Hindlimb muscle (tissue), 1 donor: Measurements from ENCODE around the gene SRPK2. TPM values are rescaled to one million over a fixed set of nuclear protein-coding genes. Genes with fewer than 3 reads are reported as not detected.
A peak's percentile ranks its signal among the peaks of the same experiment; 100 is the strongest.
"Not testable (repeated sequence)": the region's sequence is repeated elsewhere in the genome, so short reads cannot be mapped to it uniquely, and the experiment has no call there.

ENCODE experiments used
- DNase-seq: peaks from one replicate; pipeline ENCODE4 v3.0.0-alpha.2; 2013
- polyA plus RNA-seq: library from polyadenylated mRNA; unstranded; fragments of 120-200 nt; gene quantifications from one replicate; pipeline ENCODE4 v1.2.1, GENCODE V29; 2013; ENCODE audit not compliant: insufficient read length

Gene SRPK2
- polyA plus RNA-seq: 34.6 TPM

GRCh38 chr7:105388356-105389087 is at the start of gene SRPK2:
SRPK2 (minus strand) TSS chr7:105388921.
- peak; percentile 72 for DNase-seq

DNA sequence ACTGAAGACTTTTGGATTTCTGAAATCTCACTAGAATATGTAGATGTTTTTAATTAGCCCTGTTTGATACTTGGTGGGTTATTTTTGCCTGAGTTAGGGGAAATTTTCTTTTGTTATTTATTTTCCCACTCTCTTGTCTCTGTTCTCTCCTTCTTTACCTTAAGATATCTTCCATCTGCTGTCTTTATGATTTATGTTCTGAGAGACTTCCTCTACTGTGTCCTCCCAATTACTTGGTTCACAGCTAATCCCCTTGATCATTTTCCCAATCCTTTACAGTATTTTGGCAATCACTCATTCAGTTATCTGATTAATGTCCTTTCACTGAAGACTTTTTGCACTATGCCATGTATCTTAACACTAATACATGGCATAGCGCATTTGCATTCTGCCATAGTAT is 49.5 kb upstream of the SRPK2 start:
- no peak for DNase-seq

- not testable (repeated sequence) for DNase-seq
Measured at GRCh38 chr7:105437356-105437755, 48.6 kb upstream of the SRPK2 start.

DNA sequence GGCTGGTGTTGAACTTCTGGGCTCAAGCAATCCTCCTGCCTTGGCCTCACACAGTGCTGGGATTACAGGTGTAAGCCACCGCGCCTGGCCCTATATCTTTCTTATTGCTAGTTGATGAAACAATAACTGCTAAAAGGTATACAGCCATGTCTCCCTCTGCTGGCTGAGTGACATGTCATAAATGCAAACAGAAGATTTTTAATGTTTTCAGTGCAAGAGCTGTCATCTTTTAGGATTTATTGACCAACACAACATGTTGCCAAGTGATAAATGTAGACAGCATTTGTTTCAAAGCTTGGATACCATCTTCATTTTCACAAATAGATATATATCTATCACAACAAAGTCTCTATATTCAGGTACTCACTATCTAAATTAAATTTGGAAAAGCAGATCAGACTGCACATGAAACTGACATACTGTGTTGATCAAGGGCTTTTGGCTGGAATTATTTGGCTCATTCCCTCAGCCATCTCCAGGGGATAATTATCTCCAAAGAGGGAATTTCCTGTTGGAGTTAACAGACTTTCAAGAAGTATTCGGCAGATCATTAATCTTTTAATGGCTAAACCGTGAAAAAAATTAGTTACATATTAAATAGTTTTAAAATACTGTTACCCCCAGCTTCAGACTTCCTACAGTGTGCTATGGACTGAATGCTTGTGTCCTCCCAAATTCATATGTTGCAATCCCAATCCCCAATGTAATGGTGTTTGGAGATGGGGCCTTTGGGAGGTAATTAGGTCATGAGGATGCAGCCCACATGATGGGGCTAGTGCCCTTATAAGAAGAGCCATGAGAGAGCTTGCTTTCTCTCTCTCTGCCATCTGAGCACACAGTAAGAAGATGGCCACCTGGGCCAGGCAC is 41.3 kb upstream of the SRPK2 start:
- peak; percentile 34 for DNase-seq

GRCh38 chr7:105426606-105427146 is 38.0 kb upstream of the SRPK2 start:
- no peak for DNase-seq

- no peak for DNase-seq
Measured at GRCh38 chr7:105423987-105424386, 35.3 kb upstream of the SRPK2 start.

DNA sequence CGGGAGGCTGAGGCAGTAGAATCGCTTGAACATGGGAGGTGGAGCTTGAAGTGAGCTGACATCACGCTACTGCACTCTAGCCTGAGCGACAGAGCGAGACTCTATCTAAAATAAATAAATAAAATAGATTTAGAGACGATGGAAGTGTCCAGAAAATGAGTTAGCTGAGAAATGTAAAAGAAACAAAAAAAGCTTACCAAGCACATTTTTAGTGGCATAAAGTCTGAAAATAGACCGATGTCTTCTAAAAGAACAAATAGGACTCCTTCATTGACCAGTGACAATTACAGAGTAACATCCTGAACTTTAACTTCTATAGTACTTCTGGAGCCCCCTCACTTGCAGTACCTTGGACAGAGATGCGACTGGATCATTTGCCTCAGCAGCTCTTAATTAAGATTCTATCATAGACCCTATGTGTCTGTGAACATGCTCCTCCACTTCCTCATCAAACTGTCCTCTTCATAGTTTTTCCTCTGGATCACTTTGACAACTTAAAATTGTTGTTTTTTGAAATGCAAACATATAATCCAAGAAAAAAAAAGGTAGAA is 25.2 kb upstream of the SRPK2 start:
- no peak for DNase-seq

- not testable (repeated sequence) for DNase-seq
Measured at GRCh38 chr7:105410774-105411173, 22.1 kb upstream of the SRPK2 start.

DNA sequence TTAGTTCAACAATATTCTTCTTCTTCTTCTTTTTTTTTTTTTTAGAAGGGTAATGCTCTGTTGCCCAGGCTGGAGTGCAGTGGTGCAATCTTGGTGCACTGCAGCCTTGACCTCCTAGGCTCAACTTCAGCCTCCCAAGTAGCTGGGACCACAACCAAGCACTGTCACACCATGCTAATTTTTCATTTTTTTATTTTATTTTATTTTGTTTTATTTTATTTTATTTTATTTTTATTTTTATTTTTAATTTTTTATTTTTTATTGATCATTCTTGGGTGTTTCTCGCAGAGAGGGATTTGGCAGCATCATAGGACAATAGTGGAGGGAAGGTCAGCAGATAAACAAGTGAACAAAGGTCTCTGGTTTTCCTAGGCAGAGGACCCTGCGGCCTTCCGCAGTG is 21.1 kb upstream of the SRPK2 start:
- not testable (repeated sequence) for DNase-seq

DNA sequence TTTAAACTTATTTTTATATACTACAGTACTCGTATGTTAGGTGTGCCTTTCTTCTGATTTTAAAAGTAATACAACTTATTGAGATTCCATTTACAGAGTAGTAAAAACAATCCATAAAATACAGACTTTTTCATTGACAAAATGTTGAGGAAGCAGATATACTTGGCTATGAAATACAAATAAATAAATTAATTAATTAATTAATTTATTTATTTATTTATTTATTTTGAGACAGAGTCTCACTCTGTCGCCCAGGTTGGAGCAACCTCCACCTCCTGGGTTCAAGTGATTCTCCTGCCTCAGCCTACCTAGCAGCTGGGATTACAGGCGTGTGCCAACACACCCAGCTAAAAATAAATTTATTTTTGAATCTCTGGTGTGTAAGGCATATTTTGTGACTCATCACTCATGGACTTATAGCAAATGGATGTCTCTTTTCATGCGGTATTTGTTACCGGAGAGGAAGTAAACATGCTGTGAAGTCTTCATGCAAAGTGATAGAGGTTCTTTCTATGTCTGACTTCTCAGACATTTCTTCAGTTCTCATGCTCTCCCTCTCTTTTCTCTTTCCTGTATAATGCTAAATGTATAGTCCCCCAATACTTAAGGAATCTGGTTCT is 20.2 kb upstream of the SRPK2 start:
- no peak for DNase-seq

DNA sequence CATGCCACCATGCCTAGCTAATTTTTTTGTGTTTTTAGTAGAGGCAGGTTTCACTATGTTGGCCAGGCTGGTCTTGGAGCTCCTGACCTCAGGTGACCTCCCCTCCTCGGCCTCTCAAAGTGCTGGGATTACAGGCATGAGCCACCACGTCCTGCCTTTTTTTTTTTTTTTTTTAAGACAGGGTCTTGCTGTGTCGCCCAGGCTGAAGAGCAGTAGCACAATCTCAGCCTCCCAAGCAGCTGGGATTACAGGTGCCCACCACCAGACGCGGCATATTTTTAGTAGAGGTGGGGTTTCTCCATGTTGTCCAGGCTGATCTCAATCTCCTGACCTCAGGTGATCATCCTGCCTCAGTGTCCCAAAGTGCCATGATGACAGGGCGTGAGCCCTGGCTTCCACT is 14.4 kb upstream of the SRPK2 start:
- no peak for DNase-seq

DNA sequence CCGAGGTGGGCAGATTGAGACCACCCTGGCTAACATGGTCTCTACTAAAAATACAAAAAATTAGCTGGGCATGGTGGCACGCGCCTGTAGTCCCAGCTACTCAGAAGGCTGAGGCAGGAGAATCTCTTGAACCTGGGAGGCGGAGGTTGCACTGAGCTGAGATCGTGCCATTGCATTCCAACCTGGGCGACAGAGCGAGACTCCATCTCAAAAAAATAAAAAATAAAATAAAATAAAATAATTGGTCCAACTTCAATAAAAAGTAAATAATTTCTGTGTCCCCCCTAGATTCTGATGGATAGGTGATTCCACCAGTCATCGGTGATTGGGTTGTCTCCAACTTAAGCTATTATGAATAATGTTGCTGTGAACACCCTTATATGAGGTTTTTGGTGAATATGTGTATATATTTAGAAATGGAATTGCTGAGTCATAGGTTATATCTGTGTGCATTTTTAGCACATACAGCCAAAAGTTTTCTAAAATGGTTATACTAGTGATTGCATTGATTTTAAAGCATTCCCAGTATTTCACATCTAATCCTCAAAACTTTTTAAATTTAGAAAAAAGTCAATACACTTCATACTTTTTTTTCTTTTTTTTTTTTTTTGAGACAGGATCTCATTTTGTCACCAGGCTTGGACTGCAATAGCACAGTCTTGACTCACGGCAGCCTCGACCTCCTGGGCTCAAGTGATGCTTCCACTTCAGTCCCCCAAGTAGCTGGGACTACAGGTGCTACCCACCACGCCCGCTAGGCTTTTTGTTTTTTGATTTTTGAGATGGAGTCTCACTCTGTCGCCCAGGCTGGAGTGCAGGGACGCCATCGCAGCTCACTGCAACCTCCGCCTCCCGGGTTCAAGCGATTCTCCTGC is 13.7 kb upstream of the SRPK2 start:
- DNase-seq: no peak

GRCh38 chr7:105399043-105399725 is 10.5 kb upstream of the SRPK2 start:
- no peak for DNase-seq

DNA sequence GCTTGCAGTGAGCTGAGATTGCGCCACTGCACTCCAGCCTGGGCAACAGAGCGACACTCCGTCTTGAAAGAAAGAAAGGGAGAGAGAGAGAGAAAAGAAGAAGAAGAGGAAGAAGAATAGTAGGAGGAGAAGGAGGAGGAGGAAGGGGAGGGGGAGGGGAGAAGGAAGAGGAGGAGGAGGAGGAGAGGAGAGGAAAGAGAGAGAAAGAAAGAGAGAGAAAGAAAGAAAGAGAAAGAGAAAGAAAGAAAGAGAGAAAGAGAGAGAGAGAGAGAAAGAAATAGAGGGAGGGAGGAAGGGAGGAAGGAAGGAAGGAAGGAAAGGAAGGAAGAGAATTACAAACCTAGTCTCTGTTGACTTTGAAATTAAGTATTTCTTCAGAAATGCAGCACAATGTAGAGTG is 7.8 kb upstream of the SRPK2 start:
- no peak for DNase-seq

GRCh38 chr7:105391429-105391828 is 2.7 kb upstream of the SRPK2 start:
- DNase-seq: no peak

GRCh38 chr7:105389889-105390288 is 1.2 kb upstream of the SRPK2 start:
- DNase-seq: no peak

DNA sequence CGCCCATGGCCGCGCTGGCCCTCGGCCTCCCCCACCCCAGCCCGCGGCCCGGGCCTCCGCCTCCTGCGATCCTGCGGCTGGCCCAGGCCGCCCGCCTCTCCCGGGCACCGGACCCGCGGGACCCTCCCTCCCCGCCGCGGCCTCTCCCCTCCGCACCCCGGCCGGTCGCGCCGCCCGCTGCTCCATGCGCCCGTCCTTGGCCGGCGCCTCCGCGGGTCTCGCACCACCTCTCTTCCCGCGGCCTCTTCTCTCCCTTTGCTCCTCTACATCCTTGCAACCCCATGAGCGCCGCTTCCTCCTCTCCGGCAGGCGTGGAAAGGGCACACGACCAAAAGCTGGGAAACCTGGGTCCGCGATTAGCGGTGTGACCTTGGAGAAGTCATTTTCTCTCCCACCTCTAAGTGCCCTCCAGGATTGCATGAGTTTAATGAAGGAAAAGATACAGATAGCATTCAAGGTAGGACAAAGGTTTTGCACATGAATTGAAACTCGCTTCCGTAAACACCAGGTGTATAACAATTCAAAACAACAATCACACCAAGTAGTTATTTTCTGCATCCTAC is 448 bp upstream of the SRPK2 start:
- peak; percentile 50 for DNase-seq

DNA sequence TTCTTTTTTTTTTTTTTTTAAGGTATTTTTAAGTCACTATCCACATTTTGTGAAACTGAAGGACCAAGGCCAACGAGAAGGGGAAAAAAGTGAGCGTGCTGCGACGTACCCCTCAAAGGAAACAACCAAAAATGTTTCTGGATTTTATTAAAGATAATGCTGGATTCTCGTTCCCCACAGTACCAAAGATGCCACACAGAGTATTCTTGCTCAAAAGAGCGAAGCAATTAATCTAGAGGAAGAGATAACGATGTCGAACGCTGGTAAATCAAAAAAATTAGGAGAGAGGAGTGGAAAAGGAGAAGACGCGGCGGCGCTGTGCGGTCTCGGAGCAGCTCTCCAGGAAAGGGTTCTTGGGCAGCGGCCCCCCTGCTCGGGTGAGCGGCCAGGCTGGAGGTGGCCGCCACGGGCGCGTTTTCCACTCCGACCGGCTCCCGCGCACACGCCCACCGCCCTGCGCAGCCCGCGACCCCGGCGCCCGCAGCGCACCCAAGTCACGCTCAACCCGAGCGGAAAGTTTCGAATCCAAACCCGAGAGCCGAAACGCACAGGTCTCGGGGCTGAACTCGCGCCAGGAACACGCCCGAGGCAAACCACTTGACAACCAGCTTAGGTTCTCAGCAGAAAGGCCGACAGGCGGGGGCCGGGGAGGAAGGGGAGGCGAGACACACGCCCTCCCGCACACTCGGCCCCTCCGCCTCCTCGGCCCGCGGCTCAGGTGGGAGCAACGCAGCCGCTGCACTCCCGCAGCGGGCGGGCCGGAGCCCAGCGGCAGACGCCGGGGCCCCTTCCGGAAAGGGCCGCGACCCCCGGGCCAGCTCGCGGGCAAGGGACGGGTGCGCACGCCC is 989 bp downstream of the SRPK2 start:
- peak; percentile 58 for DNase-seq

- DNase-seq: no peak
Measured at GRCh38 chr7:105377903-105378302, 10.8 kb downstream of the SRPK2 start.
